ENCODE measurements around the gene TMOD2.

GRCh38 chr15:51739061-51739712 is 12.2 kb upstream of the TMOD2 start:
- TF ChIP-seq CTCF (optimal IDR thresholded peaks at IDR 0.05 in 1 of 3, IDR thresholded peaks at IDR 0.05 in 1 of 3, conservative IDR thresholded peaks at IDR 0.05 in 1 of 3; ENCODE audit: extremely low read depth in 1 of 3, insufficient read depth in 2 of 3, low read length in 3 of 3) (no peak), EZH2 (IDR thresholded peaks at IDR 0.05; ENCODE audit: low read length) (no peak)
